GM18520 (cell line): Measurements from ENCODE around the gene NXNL2.

ENCODE experiments used
- ATAC-seq: cut with Tn5 transposase; IDR thresholded peaks from one replicate; pipeline ENCODE4 v1.9.1; 2021; ENCODE audit not compliant: unreplicated experiment

NXNL2 gene

DNA sequence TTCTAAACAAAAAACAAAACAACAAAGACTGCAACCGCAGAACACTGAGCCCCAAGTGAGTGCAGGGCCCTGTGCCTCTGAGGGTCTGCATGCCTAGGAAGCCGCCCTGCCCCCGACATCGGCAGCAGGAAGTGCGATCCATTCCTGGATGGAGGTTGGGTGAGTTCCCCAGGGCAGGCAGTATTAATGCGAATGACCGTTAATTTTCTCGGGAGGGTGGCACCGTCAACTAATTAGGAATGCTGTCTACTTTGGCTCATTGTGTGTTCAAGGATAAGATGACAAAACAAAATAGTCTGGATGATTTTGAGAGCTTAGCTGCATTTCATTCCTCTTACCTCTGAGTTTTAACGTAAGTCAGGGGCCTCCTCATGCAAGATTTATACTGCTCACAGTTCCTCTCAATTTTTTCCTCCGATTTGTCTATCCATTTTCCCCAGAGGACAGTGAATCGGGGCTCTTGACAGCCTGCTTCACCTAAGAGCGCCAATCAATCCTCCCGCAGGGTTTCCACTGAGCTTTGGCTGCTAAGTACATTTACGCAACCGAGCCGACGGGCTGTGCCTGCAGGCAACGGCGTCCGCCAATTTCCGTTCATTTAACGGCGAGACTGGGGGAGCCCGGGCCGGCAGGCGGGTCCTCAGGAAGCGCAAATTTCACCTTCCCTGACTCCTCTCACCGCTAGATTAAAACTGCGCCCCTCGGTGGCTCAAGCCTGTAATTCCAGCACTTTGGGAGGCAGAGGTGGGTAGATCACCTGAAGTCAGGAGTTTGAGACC, 2.9 kb upstream of the NXNL2 start:
- ATAC-seq, result no peak

DNA sequence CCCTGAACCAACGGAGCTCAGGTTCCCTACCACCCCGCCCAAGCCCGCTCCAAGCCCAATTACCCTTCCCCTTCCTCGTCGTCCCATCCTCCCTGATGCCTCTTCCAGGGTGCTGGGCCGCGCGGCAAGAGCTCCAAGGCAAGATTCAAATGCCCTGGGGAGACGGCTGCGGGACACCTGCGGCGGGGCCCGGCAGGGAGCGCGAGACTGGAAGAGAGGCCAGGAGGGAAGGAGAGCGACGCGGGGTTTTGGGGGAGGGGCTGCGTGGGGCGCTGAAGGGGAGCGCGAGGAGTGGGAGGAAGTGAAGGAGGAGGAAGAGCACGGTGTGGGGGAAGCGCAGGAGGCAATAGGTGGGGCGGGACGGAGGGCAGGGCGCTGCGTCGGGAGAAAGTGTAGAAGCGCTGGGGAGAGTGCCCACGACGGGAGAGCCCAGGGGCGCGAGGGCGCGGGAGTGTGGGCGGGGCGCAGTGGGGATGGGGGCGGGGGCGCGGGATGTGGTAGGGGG, 975 bp upstream of the NXNL2 start:
- ATAC-seq, result no peak

DNA sequence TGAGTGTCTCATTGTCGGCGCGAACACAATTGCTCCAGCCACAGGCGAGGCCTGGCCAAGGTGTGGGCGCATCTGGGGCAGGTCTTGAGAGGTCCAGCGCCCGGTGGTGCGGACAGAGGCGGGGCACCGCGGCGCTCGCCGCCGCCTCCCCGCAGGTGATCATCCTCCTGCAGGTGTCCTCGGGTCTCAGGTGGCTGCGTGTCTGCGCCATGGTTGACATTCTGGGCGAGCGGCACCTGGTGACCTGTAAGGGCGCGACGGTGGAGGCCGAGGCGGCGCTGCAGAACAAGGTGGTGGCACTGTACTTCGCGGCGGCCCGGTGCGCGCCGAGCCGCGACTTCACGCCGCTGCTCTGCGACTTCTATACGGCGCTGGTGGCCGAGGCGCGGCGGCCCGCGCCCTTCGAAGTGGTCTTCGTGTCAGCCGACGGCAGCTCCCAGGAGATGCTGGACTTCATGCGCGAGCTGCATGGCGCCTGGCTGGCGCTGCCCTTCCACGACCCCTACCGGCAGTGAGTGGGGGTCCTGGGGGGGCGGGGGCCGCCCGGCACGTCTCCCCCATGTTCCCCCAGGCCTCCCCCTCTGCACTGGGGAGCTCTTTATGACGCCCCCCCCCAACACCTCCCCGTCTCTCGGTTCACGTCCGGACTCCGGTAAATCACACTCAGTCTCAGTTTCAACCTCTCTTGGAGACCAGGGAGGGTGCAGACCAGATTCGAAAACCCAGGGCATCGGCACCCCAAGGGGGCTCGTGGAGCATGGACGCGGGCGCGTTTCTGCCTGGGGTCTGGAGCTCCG, 446 bp downstream of the NXNL2 start:
- no peak for ATAC-seq

DNA sequence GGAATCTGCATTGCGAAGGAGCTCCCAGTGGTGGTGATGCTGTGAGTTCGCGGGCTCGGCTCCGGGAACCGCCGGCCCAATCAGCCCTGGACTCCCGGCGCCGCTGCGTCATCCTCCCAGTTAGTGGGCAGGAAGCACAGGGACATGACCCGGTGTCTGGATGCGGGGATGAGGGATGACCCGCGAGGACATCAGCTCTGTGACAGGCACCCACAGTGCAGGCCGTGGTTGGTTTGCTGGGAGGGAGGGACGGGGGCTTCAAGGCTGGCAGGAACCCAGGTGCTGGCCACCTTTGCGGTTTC, 996 bp downstream of the NXNL2 start:
- ATAC-seq, result no peak

DNA sequence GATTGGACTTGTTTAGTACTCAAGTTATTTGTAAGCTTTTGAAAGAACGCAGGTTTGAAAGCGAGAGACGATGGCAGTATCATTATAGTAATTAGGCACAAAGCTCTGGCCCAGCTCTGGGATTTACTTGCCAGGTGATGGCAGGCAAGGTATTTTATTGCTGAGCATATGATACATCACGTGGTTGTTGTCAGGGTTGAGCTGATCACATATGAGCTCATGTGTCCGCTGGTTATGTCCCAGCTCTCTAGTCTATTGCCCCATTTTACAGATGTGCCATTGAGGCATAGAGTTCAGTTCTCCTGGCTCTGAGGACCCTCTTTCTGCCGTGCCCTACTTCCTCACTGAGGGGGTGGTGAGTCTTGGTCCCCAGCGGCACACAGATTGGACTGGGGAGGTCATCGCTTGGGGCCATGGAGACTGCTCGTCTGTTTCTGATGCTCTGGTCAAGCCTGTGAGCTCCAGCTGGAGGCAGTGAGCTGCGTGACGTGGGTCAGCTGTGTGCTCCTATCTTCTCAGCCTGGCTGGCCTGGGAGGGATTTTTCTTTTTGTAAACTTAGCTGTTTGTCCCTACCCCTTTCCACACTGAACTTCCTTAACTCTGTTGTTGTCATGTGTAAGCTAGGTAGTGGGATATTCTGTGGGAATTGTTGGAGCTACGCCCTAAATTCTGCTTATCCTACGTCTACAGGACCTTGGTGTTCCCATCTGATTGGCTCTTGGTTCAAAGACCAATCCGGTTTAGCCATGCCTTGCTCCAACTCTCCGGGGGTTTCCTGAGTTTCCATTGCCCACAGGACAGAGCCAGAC, 2.2 kb downstream of the NXNL2 start:
- ATAC-seq, result no peak

DNA sequence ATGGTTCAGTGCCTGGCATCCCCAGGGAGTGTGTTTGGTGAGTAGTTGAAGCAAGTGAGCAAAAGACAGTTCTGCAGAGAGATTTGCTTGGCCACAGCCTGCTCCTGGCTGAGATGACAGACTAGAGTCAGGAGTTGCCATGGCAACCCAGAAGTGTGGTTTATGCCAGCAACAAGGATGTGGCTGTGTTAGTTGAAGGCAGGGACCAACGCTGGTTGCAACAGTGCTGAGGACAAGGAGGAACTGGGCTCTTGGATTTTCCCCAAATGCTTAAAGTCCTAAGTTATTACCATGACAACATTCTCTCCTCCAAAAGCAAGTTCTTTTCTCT, 2.7 kb downstream of the NXNL2 start:
- no peak for ATAC-seq

DNA sequence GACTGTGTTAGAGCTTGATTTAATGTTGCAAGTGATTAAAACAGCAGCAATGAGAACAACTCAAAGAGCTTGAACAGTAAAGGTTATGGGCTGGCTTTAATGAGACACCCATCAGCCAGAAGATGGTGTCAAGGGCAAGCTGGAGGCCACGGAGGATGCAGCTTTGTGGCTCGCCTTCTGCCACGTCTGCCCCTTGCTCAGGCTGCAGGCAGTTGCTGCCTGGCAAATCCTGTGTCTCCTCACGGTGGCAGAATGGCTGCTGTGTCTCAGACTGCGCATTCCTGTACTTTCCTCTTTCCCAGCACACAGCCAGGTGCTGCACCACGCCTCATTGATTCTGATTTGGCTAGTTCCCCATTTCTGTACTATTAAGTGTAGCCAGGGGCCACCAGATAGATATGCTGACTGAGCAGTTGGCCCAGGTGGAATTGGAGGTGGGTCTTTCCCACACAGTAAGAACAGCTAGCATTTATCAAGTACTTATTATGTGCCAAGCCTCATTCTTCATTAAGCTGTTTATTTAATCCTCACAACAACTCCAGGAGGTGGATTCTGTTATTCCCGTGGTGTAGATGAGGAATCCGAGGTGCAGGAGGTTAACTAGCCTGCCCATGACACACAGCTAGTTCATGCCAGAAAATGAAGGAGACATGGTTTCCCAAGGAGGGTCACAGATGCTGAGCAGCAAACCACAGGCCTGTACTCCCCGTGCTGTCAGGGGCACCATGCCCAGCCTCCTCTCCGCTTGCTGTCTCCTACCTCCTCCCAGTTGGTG, 3.5 kb downstream of the NXNL2 start:
- ATAC-seq, result no peak

DNA sequence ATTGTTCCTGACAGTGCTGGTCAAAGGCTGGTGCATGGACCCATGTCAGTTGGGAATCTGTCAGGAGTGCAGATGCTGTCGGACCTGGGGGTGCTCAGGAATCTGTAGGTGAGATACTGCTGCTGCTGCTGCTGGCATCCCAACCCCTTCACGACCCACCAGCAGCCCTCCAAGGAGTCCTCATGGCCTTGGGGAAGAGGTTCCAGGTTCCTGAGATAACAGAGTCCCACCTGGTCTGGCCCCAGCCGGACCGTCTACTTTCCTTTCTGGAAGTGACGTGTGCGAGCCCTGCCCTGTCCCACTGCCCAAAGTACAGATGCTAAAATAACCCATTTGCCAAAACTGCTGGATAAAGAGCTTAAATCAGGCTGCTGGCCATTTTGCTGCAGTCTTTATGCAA, 4.3 kb downstream of the NXNL2 start:
- ATAC-seq, result no peak

DNA sequence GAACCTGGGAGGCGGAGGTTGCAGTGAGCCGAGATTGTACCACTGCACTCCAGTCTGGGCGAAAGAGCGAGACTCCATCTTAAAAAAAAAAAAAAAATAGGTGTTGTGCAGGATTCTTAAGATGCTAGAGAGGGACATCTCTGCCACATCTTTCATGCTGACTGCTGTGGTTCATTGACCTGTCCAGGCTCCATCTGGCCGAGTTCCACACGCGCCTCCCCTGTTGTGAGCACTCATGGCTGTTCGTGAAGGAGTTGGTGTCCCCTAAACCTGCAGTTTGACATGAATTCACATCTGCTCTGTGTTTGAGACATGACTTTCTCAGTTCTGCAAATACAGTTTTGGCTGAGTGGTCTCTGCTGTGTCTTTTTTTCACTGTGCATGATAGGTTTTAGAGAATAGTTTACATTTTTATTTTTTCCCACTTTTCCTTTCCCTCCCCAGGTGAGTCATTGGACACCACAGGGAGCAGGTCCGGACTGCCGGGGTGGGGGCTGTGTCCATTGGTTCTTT, 5.3 kb downstream of the NXNL2 start:
- ATAC-seq, result no peak

DNA sequence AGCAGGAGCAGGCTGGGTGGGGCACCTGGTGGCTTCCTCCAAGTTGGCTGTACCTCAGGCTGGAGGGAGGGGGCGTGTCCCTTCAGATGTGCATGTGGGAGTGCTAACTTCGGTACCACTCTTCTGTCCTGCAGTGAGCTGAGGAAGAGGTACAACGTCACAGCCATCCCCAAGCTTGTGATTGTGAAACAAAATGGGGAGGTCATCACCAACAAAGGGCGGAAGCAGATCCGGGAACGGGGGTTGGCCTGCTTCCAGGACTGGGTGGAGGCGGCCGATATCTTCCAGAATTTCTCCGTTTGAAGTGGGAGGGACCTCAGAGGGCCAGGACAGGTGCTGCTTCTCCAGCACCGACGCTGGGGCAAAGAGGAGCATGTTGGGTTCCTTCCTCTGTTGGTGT, 9.3 kb downstream of the NXNL2 start:
- no peak for ATAC-seq

DNA sequence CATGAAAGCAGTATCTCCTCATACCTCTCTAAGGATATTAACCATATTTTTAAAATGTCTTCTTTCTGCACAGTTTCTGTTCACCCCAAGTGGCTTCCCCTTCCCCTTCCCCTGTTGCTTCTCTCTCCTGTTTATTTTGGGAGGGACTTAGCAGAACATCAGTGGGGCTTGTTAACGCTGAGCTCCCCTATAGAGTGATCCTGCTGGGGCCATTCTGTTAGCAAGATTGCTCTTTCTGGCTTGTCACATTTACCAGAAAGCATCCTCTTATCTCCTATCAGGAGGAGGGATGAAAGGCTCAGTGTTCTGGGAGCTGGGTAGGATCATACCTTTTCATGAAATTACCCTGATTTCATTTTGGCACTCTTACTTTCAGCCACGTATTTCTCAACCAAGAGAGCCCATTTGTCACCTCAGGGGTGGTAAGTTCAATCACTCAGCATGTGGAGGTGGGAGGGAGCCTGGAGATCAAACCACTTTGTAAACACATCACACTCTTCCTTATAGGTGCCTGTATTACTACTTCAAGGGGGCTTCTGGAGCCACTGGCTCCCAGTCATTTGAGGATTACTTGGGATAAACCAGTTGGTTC, 16.7 kb downstream of the NXNL2 start:
- no peak for ATAC-seq

DNA sequence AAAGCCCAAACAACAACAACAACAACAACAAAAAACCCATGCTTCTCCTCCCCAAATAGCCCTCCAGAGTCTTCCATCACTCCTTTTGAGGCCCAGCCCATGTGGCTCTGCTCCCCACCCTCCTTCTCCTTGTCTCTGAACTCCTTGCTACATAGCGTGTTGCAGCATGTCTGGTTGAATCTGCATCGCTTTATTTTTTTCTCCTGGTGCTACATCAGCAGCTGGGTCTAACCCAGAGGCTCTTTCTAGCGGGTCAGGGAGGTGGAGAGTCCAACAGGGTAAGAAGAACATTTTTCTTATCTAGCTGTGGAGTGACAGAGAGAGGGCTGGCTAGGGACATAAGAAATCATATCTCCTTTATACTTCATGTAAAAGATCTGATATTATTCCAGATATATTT, 18.4 kb downstream of the NXNL2 start:
- ATAC-seq, result no peak

DNA sequence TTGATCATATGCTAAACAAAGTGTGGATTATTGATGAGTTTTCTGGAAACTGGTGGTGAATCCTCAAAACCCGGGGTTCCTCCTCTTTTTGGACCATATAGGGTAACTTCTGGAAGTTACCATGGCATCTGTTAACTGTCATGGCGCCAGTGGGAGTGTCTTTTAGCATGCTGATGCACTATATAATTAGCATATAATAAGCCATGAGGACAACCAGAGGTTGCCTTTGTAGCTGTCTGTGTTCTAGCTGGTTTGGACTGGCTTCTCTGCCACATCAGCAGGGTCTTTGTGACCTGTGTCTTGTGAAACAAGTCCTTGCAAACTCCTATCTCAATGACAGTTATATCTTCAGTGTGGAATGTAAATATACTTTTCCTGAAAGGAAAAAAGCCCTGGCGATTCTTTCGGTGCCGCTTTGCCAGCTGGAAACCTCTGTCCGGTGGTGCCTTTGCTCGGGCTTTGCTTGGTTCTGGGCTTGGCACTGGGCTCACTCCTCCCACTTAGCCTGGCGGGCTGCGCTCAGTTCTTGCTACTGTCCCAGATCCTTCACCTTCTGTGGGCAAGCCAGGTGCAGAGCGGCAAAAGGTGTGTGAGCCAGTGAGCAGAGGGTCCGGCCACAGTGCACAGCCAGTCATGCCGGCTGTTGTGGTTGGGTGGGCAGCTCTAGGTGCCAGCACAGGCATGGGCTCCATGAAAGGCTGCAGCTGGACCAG, 20.4 kb downstream of the NXNL2 start:
- ATAC-seq, result no peak

DNA sequence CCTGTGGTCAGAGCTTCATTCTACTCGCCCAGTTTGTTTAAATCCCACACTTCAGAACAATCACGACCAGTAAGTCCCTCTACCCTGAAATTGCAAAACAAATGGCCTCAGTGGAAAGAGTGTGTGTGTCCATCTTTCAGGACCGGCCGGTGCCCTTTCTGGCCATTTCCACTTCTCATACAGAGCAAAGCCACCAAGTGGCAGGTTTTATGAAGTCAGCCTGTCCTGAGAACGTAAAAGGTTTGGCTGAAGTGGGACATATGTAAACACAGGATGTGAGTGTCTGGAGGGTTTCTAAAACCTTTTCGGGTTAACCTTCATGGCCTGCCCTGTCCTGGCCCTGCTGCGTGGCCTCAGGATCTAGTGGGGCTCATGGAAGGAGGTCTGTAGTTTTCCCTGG, 24.7 kb downstream of the NXNL2 start:
- no peak for ATAC-seq

DNA sequence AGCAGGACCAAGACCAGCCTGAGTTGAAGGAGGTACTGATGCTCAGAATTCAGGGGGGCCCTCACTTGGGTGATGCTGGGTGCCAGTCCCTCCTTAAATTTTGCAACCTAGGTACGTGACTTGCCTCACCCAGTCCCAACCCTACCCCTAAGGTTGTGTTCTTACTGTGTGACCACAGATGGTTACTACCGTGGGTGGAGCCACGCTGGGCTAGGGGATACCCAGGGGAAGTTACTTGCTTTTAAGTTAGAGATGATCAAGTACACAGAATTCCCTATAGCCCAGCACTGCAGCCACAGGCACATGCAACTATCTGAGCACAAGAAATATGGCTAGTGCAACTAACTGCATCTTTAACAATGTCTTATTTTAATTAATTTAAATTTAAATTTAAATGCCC, 32.9 kb downstream of the NXNL2 start:
- ATAC-seq, result no peak

DNA sequence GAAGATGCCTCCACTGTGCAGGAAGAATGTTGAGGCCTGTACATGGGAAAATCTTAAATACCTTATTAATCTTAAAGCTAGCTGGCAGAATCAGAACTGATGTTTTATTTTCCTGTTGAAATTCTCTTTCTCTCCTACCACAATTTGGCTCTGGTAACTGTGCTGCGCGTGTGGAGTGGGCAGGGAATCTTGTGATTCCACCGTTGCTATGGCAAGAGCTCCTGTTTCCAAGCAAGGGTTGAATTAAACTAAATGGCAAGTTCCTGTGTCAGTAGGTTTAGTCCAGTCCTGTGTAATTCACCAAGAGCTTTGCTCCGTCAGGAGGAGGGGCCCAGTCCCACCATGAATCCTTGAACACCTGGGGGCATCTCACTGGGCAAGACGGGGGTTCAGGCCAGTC, 36.4 kb downstream of the NXNL2 start:
- no peak for ATAC-seq

DNA sequence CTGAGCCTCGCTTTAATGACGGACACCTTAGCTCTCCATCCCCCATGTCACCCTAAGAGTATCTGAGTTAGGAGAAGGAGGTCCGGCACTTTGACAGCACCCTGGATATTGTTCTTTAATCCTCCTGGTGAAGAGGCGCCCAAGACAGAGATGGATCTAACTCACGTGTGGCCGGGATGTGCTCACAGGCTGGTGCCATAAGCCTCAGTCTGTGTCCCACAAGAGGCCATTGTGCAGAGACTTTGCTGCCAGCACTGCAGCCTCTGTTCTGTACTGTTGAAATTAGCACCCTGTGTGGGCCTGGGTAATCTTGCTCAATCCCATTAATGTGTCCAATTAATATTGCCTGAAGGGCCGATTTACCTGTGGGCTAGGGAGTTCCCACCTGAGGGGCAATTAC, 37.7 kb downstream of the NXNL2 start:
- ATAC-seq, result no peak

DNA sequence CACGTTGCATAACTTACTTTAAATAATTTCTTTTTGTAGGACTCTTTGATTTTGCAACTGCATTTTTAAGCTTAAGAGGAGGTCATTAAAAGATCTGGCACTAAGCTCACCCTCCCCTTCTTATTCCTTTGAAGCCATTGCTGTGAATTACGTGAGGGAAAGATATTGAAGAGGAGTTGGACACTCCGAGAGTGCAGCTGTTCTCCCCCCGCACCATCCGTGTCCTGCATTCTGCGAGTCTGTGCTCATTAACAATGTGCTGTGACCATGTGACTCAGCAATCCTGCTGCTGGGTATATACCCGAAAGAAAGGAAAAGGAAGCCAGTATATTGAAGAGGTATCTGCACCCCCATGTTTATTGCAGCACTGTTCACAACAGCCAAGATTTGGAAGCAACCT, 40.0 kb downstream of the NXNL2 start:
- no peak for ATAC-seq

DNA sequence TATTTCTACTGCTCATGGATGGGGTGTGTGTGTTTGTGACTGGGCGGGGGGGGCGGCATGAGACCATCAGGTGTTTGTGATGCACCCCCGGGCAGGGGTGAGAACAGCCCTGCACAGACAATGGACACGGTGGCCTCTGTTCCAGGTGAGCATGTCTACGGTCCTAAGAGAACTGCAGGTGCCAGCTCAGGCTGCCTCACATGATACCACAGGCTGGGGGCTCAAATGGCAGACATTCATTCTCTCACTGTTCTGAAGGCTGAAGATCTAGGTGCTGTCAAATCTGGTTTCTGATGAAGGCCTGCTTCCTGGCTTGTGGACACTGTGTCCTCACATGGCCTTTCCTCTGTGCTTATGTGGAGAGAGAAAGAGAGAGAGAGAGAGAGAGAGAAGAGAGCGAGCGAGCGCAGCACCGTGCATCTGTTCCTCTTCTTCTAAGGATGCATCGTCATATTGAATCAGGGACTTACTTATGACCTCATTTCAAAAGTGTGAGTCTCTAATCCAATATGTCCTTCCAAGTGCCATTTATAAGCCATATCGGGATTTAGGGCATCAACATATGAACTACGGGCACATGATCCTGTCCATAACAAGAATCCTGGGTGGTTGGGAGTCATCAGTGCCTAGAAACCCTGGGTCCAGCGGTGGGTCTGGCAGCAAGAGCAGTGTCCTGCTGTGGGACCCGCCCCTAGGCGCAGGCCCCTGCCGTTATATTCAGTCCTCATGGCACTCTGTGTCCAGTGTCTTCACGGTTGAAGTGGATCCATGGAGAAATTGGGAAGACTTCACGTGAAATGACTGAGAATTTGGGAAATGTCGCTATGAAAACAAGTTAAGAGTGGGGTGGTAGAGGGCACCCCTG, 42.5 kb downstream of the NXNL2 start:
- ATAC-seq, result no peak
